Spinal cord (tissue), 10 donors: ENCODE data around the gene N4BP3. TPM values are rescaled to one million over a fixed set of nuclear protein-coding genes. Genes with fewer than 3 reads are reported as not detected.
"Not testable (repeated sequence)": the region's sequence is repeated elsewhere in the genome, so short reads cannot be mapped to it uniquely, and the experiment has no call there.

Source experiments
- DNase-seq, 6 donors: peaks; one replicate each; pipeline versions ENCODE4 v3.0.0 to v3.0.0-alpha.2; 2013 to 2015; ENCODE audit warnings: low spot score in 6 of 6, low read depth in 4 of 6
- H3K27ac ChIP-seq: one replicate; pipeline ENCODE4 v1.5.1; 2013; ENCODE audit warnings: low read depth, low read length, control low read depth
- H3K27me3 ChIP-seq: one replicate; pipeline ENCODE4 v1.6.1; 2013; ENCODE audit warnings: low read length; ENCODE audit not compliant: control insufficient read depth, insufficient read depth
- H3K36me3 ChIP-seq: one replicate; pipeline ENCODE4 v1.6.1; 2013; ENCODE audit warnings: low read length; ENCODE audit not compliant: control insufficient read depth, insufficient read depth
- H3K4me1 ChIP-seq: one replicate; pipeline ENCODE4 v1.6.1; 2013; ENCODE audit warnings: low read length; ENCODE audit not compliant: control insufficient read depth, insufficient read depth
- H3K4me3 ChIP-seq: one replicate; pipeline ENCODE4 v1.5.1; 2013; ENCODE audit warnings: low read depth, low read length, control low read depth
- H3K9me3 ChIP-seq: one replicate; pipeline ENCODE4 v1.6.1; 2013; ENCODE audit warnings: low read length; ENCODE audit not compliant: control insufficient read depth, insufficient read depth
- WGBS: methylation state at CpG from one replicate; pipeline ENCODE4 v1.1.5; 2013; ENCODE audit warnings: missing lambda C conversion rate; ENCODE audit not compliant: insufficient coverage; 5-methylcytosine and 5-hydroxymethylcytosine counted together
- polyA plus RNA-seq, 2 donors: library from polyadenylated mRNA; unstranded; fragments of 120-200 nt; gene quantifications; one replicate each; pipeline ENCODE4 v1.2.1, GENCODE V29; 2013; ENCODE audit not compliant: insufficient read length in 2 of 2
- total RNA-seq, 2 donors: library from RNA; depleted of rRNA in 1 of 2; stranded (reverse); fragments of 120-200 nt in 1 of 2; fragments of >200 nt in 1 of 2; gene quantifications; one replicate each; pipeline versions ENCODE4 v1.2.3 to v1.2.4, GENCODE V29; 2013 to 2014
- donor health status: healthy.

Gene N4BP3
- total and polyA plus RNA-seq, 4 donors = 5.5 to 11.3 (median 8.2) TPM

DNA sequence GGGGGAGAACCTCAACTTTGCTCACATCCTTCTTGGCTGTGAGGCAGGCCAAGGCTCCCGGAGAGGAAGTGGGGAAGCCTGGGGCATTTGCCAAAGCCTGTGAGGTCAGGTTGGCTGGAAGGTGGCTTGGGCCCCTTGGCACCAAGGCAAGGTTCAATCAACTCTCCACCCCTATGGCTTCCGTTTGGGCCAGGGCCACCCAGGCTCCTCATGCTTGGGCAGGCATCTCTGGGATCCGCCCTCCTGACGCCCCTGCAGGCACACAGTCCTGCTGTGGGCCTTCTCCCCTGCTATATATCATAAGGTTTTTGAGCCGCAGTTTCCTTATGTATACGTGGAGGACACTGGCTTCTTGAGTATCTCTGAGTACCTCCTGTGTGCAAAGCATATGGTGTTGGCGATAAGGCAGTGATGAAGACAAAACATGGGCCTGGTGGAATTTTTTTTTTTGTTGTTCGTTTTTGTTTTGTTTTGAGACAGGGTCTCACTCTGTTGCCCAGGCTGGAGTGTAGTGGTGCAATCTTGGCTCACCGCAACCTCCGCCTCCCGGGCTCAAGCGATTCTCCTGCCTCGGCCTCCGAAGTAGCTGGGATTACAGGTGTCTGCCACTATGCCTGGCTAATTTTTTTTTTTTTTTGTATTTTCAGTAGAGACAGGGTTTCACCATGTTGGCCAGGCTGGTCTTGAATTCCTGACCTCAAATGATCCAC lies 14.1 kb downstream of the N4BP3 start:
- 96% methylated on average over 8 of the region's 14 CpGs for WGBS
- not testable (repeated sequence) for H3K9me3 ChIP-seq, DNase-seq, H3K27ac ChIP-seq, H3K4me3 ChIP-seq, H3K27me3 ChIP-seq
- H3K4me1 ChIP-seq = peaks cover 14% of the 10 kb centered on the region
- peaks cover 19% of the 10 kb centered on the region for H3K36me3 ChIP-seq

DNA sequence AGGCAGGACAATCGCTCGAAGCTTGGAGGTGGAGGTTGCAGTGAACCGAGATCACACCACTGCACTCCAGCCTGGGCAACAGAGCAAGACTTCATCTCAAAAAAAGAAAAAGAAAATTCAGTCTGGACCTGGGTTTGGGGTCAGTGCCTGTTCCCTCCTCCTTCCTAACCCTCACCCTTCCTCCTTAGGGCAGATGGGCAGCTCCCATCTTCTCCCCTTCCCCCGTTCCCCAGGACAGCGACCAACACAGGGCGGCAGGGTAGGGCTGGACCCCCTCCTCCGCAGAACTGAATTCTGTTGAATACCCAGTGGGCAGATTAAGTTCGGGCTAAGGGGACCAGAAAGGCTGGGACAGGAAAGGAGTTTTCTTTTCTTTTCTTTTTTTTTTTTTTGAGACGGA lies 16.0 kb downstream of the N4BP3 start:
- Histone ChIP-seq H3K36me3 (peaks cover 4% of the 10 kb centered on the region), H3K4me1 (peaks cover 15% of the 10 kb centered on the region), H3K4me3 (no peak overlapping the region), H3K9me3 (no peaks in the 10 kb centered on the region), H3K27me3 (no peaks in the 10 kb centered on the region), H3K27ac (no peak overlapping the region)
- WGBS = 80% methylated on average over 1 of the region's 9 CpGs
- DNase-seq = no peak

DNA sequence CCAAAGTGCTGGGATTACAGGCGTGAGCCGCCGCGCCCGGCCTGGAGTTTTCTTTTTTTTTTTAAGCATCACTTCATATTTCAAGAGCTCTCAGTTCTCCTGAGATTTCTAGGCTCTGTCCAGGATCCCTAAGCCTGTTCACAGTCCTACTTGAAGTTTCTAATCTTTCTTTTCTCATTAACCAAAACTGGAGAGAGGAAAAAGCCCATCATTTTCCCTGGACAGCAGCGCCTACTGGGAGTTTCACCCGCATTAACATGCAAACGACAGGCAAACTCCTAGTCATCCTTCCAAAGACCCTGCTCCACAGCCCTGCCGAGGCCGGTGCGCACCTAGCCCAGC lies 16.9 kb downstream of the N4BP3 start:
- not testable (repeated sequence) for H3K27me3 ChIP-seq, H3K9me3 ChIP-seq, DNase-seq, H3K36me3 ChIP-seq
- 15% methylated on average over 10 of the region's 11 CpGs for WGBS
- H3K4me1 ChIP-seq = peaks cover 15% of the 10 kb centered on the region
- H3K4me3 ChIP-seq = peak overlapping the region; percentile 60
- peak overlapping the region; percentile 84 for H3K27ac ChIP-seq

DNA sequence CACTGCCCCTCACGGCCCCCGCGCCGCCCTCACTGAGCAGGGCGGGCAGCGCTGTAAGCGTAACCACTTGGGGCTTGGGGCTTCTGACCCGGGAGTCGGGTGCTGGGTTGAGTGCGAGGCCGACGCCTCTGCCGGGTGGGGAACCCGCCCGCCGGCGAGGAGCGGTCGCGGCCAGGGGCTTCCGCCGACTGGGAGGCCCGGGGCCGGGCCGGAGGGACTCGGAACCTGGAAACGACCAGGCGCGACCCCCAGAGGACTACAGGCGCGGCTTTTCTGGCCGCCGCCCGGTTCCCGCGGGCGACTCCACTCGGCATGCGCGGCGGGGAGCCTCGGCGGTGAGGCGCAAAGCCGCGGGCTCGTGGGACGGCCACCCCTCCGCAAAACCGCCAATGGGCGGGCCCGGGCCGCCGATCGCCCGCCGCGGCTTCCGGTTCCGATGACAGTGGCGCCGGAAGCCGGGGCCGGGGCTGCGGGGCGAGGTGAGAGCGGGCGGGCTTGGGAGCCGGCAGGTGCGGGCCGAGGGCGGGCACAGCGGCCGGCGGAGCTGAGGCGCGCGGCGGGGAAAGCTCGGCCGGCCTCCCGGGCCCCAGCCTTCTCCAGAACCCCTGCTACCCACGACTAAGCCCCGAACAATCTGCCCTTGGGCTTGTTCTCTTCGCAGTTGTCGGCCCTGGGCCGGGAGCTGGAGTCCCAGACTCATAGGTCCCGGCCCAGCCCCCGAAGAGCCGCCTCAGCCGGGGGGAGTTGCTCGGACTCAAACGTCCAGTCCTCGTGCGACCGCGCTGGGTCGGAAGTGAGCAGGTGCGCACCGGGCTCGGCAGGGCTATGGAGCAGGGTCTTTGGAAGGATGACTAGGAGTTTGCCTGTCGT lies 17.5 kb downstream of the N4BP3 start, which contains the start of gene RMND5B:
Gene RMND5B (plus strand): TSS at position 439 of the 870 bp plus-strand sequence. CDS start 7,106 bp downstream, outside the sequence.
- DNase-seq = peak in 5 of 6 donors; percentile 59 to 94 (median 73)
- H3K27ac ChIP-seq = peak within 1 kb of the TSS; percentile 84
- H3K4me1 ChIP-seq = peaks cover 15% of the 10 kb centered on the region
- no peaks in the 10 kb centered on the region for H3K9me3 ChIP-seq
- H3K36me3 ChIP-seq = peaks cover 8% of the 10 kb centered on the region
- H3K27me3 ChIP-seq = no peaks in the 10 kb centered on the region
- H3K4me3 ChIP-seq = peak within 1 kb of the TSS; percentile 80
- WGBS = under 1% methylated on average over 101 of the region's 102 CpGs

DNA sequence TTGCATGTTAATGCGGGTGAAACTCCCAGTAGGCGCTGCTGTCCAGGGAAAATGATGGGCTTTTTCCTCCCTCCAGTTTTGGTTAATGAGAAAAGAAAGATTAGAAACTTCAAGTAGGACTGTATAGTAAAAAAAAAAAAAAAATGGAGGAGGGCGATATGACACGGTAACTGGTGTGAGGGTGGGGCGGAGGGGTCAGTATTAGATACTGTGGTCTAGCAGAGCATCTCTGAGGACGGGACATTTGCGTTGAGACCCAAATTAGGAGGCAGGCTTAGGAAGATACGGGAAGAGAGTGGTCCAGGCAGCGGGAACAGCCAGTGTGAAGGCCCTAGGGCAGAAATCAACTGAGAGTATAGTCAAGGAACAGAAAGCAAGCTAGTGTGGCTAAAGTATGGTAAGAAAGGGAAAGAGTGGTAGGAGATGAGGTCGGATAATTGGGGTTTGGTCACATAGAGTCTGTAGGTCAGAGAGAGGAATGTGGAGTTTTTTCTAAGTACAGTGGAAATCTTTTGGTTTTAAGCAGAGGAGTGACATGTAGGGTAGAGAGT lies 18.2 kb downstream of the N4BP3 start:
- Histone ChIP-seq H3K27ac (peak overlapping the region; percentile 69), H3K9me3 (no peaks in the 10 kb centered on the region), H3K36me3 (peaks cover 12% of the 10 kb centered on the region), H3K4me3 (peak overlapping the region; percentile 80), H3K27me3 (no peaks in the 10 kb centered on the region), H3K4me1 (peaks cover 15% of the 10 kb centered on the region)
- DNase-seq = no peak
- 25% methylated on average over 8 of the region's 10 CpGs for WGBS

DNA sequence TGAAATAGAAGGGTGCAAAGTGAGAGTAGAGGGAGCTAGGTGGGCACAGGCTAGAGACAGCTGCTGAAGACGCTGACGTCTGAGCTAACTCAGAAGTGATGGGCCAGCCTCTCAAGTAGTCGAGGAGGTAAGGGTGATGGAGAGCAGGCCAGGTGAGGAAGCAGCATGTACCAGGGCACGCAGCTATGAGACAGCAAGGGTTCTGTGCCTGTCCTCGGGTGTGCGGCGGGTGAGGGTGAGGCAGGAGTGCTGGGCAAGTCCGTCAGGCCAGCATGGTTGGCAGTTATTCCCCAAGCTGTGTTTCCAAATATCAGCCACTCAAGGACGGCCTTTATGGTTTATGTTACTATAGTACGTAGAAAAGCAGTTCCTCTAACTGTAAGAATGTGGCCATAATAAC lies 23.7 kb downstream of the N4BP3 start:
- Histone ChIP-seq H3K4me1 (peaks cover 5% of the 10 kb centered on the region), H3K27ac (no peak overlapping the region), H3K9me3 (no peaks in the 10 kb centered on the region), H3K36me3 (peaks cover 46% of the 10 kb centered on the region), H3K27me3 (no peaks in the 10 kb centered on the region), H3K4me3 (no peak overlapping the region)
- DNase-seq = no peak
- 93% methylated on average over 9 of the region's 10 CpGs for WGBS

DNA sequence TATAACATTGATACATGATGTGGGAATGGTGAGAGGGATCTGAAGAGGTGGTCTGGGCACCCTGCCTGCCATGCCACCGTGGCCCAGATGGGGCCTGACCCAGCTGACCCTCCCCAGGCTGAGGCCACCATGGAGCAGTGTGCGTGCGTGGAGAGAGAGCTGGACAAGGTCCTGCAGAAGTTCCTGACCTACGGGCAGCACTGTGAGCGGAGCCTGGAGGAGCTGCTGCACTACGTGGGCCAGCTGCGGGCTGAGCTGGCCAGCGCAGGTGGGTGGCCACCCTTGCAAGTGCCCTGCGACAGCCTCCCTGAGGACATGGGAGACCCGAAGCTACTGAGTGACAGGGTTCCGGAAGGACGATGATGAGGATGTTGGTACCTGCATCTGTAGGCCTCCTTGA lies 24.7 kb downstream of the N4BP3 start:
- Histone ChIP-seq H3K27ac (no peak overlapping the region), H3K27me3 (no peaks in the 10 kb centered on the region), H3K4me1 (no peaks in the 10 kb centered on the region), H3K4me3 (no peak overlapping the region), H3K9me3 (no peaks in the 10 kb centered on the region), H3K36me3 (peaks cover 55% of the 10 kb centered on the region)
- 94% methylated on average over 12 of the region's 12 CpGs for WGBS
- no peak for DNase-seq

DNA sequence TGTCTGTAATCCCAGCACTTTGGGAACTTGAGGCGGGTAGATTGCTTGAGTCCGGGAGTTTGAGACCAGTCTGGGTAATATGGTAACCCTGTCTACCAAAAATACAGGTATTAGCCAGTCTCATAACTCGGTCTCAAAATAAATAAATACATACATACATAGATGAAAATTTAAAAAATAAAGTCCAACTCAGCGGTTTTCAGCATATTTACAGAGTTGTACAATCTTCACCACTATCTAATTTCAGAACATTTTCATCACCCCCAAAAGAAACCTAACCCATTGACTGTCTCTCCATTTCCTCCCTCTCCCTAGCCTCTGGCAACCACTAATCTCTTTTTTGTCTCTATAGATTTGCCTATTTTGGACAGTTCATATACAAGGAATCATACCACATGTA lies 28.2 kb downstream of the N4BP3 start:
- H3K9me3 ChIP-seq = no peaks in the 10 kb centered on the region
- H3K4me1 ChIP-seq = no peaks in the 10 kb centered on the region
- DNase-seq = no peak
- no peak overlapping the region for H3K4me3 ChIP-seq
- H3K36me3 ChIP-seq = peaks cover 78% of the 10 kb centered on the region
- H3K27me3 ChIP-seq = no peaks in the 10 kb centered on the region
- WGBS = 100% methylated on average over 1 of the region's 4 CpGs
- no peak overlapping the region for H3K27ac ChIP-seq

DNA sequence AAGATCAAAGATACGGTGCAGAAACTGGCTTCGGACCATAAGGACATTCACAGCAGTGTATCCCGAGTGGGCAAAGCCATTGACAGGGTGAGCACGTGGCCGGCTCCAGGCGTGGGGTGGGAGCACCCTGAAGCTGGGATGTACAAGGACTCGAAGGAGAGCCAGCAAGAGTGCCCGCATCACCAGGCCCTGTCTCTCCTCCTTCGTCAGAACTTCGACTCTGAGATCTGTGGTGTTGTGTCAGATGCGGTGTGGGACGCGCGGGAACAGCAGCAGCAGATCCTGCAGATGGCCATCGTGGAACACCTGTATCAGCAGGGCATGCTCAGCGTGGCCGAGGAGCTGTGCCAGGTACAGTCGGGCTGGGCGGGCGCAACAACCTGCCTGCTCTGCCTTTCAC lies 29.3 kb downstream of the N4BP3 start:
- Histone ChIP-seq H3K27me3 (no peaks in the 10 kb centered on the region), H3K4me1 (no peaks in the 10 kb centered on the region), H3K4me3 (no peak overlapping the region), H3K27ac (no peak overlapping the region), H3K36me3 (peaks cover 80% of the 10 kb centered on the region), H3K9me3 (no peaks in the 10 kb centered on the region)
- DNase-seq = no peak
- 88% methylated on average over 10 of the region's 20 CpGs for WGBS
